IMR-90 (cell line): ENCODE data around the gene PRM2. TPM values are rescaled to one million over a fixed set of nuclear protein-coding genes. Genes with fewer than 3 reads are reported as not detected.

Experiments
- ATAC-seq: fragments of 200-7000 bp; cut with Tn5 transposase; 2 replicates; pipeline ENCODE4 v1.9.1; 2020; ENCODE audit warnings: low read depth, mild to moderate bottlenecking, moderate library complexity
- BruUV-seq: library from RNA; stranded (reverse); fragments of 400-500 nt; replicated peaks from 2 replicates; lab custom pipeline; 2021; lab: Mats Ljungman, UMichigan
- CTCF ChIA-PET: fragments of 300-600 bp; formaldehyde crosslinking; extraction: SDS; loops from one replicate; lab custom pipeline; 2021; ENCODE audit warnings: antibody characterized with exemption; lab: Yijun Ruan, JAX
- POLR2A ChIA-PET: fragments of 300-600 bp; sonication (Branson Sonifier 250); formaldehyde crosslinking; loops from one replicate; lab custom pipeline; 2022; ENCODE audit warnings: antibody characterized with exemption; ENCODE audit not compliant: unreplicated experiment; lab: Charles Lee
- DNase-seq: peaks from one replicate; pipeline ENCODE4 v3.0.0; 2013
- H2AFZ ChIP-seq: replicated peaks from 2 replicates; pipeline ENCODE3; 2013; ENCODE audit warnings: low read length, mild to moderate bottlenecking; ENCODE audit not compliant: poor library complexity
- H2AK5ac ChIP-seq: 2 replicates; pipeline ENCODE4 v1.6.1; 2013; ENCODE audit warnings: low read depth, low read length, inconsistent platforms
- H2AK9ac ChIP-seq: replicated peaks from 2 replicates; pipeline ENCODE3; 2013; ENCODE audit warnings: mild to moderate bottlenecking, low read depth, low read length, moderate library complexity; ENCODE audit not compliant: poor library complexity
- H2BK120ac ChIP-seq: 2 replicates; pipeline ENCODE4 v1.6.1; 2013; ENCODE audit warnings: low read depth, low read length, inconsistent platforms
- H2BK15ac ChIP-seq: 3 replicates; pipeline ENCODE4 v1.6.1; 2013; ENCODE audit warnings: low read depth, low read length, inconsistent platforms
- H2BK20ac ChIP-seq: 2 replicates; pipeline ENCODE4 v1.6.1; 2013; ENCODE audit warnings: low read depth, mild to moderate bottlenecking, inconsistent platforms, low read length, moderate library complexity
- H2BK5ac ChIP-seq: 2 replicates; pipeline ENCODE4 v1.6.1; 2013; ENCODE audit warnings: mild to moderate bottlenecking, low read depth, low read length, inconsistent platforms; ENCODE audit not compliant: poor library complexity, severe bottlenecking
- H3K14ac ChIP-seq: replicated peaks from 2 replicates; pipeline ENCODE4 v1.6.1; 2013; ENCODE audit warnings: low read depth, low read length, inconsistent platforms
- H3K18ac ChIP-seq: 2 replicates; pipeline ENCODE4 v1.6.1; 2013; ENCODE audit warnings: low read depth, low read length, control low read depth
- H3K23ac ChIP-seq: 2 replicates; pipeline ENCODE4 v1.6.1; 2013; ENCODE audit warnings: low read depth, low read length, inconsistent platforms
- H3K27ac ChIP-seq: 2 replicates; pipeline ENCODE4 v1.5.1; 2013; ENCODE audit warnings: mild to moderate bottlenecking, control low read depth, low read length; ENCODE audit not compliant: insufficient read depth
- H3K27me3 ChIP-seq: 2 replicates; pipeline ENCODE4 v1.6.1; 2013; ENCODE audit warnings: low read length; ENCODE audit not compliant: control insufficient read depth, insufficient read depth
- H3K36me3 ChIP-seq: 2 replicates; pipeline ENCODE4 v1.6.1; 2013; ENCODE audit warnings: low read length, mixed read lengths; ENCODE audit not compliant: control insufficient read depth, insufficient read depth
- H3K4ac ChIP-seq: 2 replicates; pipeline ENCODE4 v1.6.1; 2013; ENCODE audit warnings: low read depth, low read length, inconsistent platforms
- H3K4me1 ChIP-seq: 2 replicates; pipeline ENCODE4 v1.6.1; 2013; ENCODE audit warnings: low read length, mixed read lengths; ENCODE audit not compliant: control insufficient read depth, insufficient read depth
- H3K4me2 ChIP-seq: 2 replicates; pipeline ENCODE4 v1.6.1; 2013; ENCODE audit warnings: low read depth, mild to moderate bottlenecking, control low read depth, low read length, moderate library complexity
- H3K4me3 ChIP-seq: 2 replicates; pipeline ENCODE4 v1.5.1; 2013; ENCODE audit warnings: low read depth, mild to moderate bottlenecking, control low read depth, low read length, moderate library complexity; ENCODE audit not compliant: insufficient read depth
- H3K56ac ChIP-seq: 2 replicates; pipeline ENCODE4 v1.6.1; 2013; ENCODE audit warnings: low read length, inconsistent platforms; ENCODE audit not compliant: insufficient read depth; ENCODE audit errors: extremely low read depth
- H3K79me1 ChIP-seq, 2 experiments: 2 replicates each; pipeline ENCODE4 v1.6.1; 2013; ENCODE audit warnings: low read length in 2 of 2, inconsistent platforms in 1 of 2, low read depth in 1 of 2
- H3K9ac ChIP-seq: 2 replicates; pipeline ENCODE4 v1.6.1; 2013; ENCODE audit warnings: low read depth, low read length, control low read depth
- H3K9me1 ChIP-seq: 2 replicates; pipeline ENCODE4 v1.6.1; 2013; ENCODE audit warnings: low read length, inconsistent platforms; ENCODE audit not compliant: insufficient read depth
- H3K9me3 ChIP-seq: 2 replicates; pipeline ENCODE4 v1.6.1; 2013; ENCODE audit warnings: low read length; ENCODE audit not compliant: control insufficient read depth, insufficient read depth
- H4K20me1 ChIP-seq: 2 replicates; pipeline ENCODE4 v1.6.1; 2013; ENCODE audit warnings: low read length, inconsistent platforms; ENCODE audit not compliant: insufficient read depth
- H4K5ac ChIP-seq: 2 replicates; pipeline ENCODE4 v1.6.1; 2013; ENCODE audit warnings: mild to moderate bottlenecking, low read depth, low read length, control low read depth
- H4K8ac ChIP-seq, 2 experiments: 2 replicates each; pipeline ENCODE4 v1.6.1; 2013; ENCODE audit warnings: low read depth in 2 of 2, low read length in 2 of 2, control low read depth in 1 of 2, inconsistent platforms in 1 of 2
- H4K91ac ChIP-seq: 2 replicates; pipeline ENCODE4 v1.6.1; 2013; ENCODE audit warnings: low read depth, low read length, inconsistent platforms; ENCODE audit not compliant: insufficient read depth
- CEBPB ChIP-seq: IDR thresholded peaks from 2 replicates; pipeline ENCODE4 v1.6.1; 2012; ENCODE audit warnings: low read depth, low read length, improper control_type of control experiment
- MAZ ChIP-seq: IDR thresholded peaks from 2 replicates; pipeline ENCODE4 v1.6.1; 2012; ENCODE audit warnings: low read depth, mild to moderate bottlenecking, low read length, improper control_type of control experiment, moderate library complexity, borderline replicate concordance
- MXI1 ChIP-seq: IDR thresholded peaks from 2 replicates; pipeline ENCODE4 v1.6.1; 2012; ENCODE audit warnings: low read depth, mild to moderate bottlenecking, low read length, moderate library complexity, borderline replicate concordance
- POLR2A ChIP-seq: IDR thresholded peaks from 2 replicates; pipeline ENCODE4 v1.6.1; 2012; ENCODE audit warnings: mild to moderate bottlenecking, low read depth, low read length
- WGBS, 2 experiments: methylation state at CpG; one replicate each; pipeline versions ENCODE4 v1.1.5 to v1.1.7; 2013; ENCODE audit warnings: missing lambda C conversion rate in 2 of 2; ENCODE audit not compliant: insufficient read length in 1 of 2; ENCODE audit errors: extremely low coverage in 2 of 2; 5-methylcytosine and 5-hydroxymethylcytosine counted together
- dilution Hi-C: fragments of 300-500 bp; cut with HindIII; formaldehyde crosslinking; loops from one replicate; pipeline ENCODE4 v1.14.3; 2018; ENCODE audit warnings: low sequenced_read_pairs; ENCODE audit not compliant: unreplicated experiment
- in situ Hi-C: fragments of 300-500 bp; cut with MboI; formaldehyde crosslinking; loops from 3 replicates; pipeline ENCODE4 v1.14.3; 2019; ENCODE audit warnings: low sequenced_read_pairs, inconsistent platforms, mixed read lengths
- intact Hi-C: fragments of 100-400 bp; cut with micrococcal nuclease; formaldehyde crosslinking; loops from 2 replicates; pipeline ENCODE4 v1.10.0; 2022
- polyA plus RNA-seq, 3 experiments: library from polyadenylated mRNA; depleted of rRNA; stranded (reverse); fragments of >200 nt; gene quantifications; 2 replicates each; pipeline ENCODE4 v1.2.3, GENCODE V29; 2012; ENCODE audit warnings: low replicate concordance in 1 of 3
- total RNA-seq: library from RNA; depleted of rRNA; stranded (reverse); fragments of >200 nt; gene quantifications from 2 replicates; pipeline ENCODE4 v1.2.3, GENCODE V29; 2012

PRM2 gene
- total and polyA plus RNA-seq, 2 of the 4 experiments (the other 2 are of a cell fraction) = not detected

DNA sequence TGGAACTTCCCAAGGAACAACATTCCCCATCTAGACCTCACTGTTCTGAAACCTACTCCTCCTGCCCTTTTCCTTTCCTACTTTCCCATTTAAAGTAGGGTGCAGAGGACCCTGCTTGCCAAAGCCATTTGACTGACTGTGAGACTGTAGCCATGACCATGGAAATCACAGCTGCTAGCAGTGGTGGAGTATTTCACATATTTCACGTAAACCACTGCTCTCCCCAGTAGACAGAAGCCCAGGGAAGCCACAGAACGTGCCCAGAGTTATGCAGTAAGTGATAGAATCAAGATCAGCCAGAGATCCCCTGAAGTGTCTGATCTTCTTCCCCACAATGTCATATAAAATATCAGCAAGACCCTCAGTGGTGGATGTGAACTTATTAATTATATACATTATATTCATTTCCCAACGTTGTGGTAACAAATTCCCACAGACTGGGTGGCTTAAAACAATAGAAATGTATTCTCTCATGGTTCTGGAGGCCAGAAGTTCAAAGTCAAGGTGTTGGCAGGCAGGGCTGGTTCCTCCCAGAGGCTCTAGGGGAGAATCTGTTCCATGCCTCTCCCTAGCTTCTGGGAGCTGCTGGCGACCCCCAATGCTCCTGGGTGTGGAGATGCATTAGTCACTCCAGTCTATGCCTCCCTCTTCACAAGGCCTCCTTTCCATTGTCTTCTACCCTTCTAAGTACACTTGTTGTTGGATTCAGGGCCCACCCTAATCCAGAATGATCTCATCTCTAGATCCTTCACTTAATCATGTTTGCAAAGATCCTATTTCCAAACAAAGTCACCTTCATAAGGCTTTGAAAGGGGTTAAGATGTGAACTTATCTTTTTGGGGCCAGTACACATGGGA, 25.6 kb upstream of the PRM2 start (continued):
- TF ChIP-seq POLR2A = no peak

DNA sequence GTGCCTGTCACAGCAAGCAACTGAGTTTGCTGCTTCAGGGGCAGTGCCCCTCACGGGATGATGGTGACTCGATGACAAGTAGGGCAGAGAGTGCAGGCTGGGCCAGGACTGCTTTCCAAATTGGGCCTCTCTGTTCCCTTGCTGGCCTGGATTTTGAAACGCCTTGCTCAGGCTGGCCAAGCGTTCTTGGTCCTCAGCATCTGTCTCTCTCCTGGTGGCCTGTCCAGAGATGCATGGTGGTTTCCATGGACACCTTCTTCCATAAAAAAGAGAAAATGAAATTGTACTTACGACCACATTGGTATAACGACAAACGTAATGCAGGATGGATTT, 24.2 kb upstream of the PRM2 start:
- Histone ChIP-seq H3K27ac (no peak overlapping the region), H3K4me2 (no peak overlapping the region), H3K36me3 (no peaks in the 10 kb centered on the region), H4K8ac (no peak overlapping the region), H4K20me1 (no peaks in the 10 kb centered on the region), H3K23ac (no peak overlapping the region), H2AK5ac (no peak overlapping the region), H2BK15ac (no peak overlapping the region), H3K4me3 (no peak overlapping the region), H3K9ac (no peak overlapping the region), H2BK20ac (no peak overlapping the region), H3K18ac (no peak overlapping the region), H3K14ac (no peak overlapping the region), H3K4ac (no peak overlapping the region), H2BK120ac (no peak overlapping the region), H2AK9ac (no peak overlapping the region), H2BK5ac (no peak overlapping the region), H4K91ac (no peak overlapping the region), H2AFZ (no peak overlapping the region), H3K56ac (no peak overlapping the region), H3K9me1 (no peaks in the 10 kb centered on the region), H3K4me1 (peaks cover 10% of the 10 kb centered on the region), H3K79me1 (no peaks in the 10 kb centered on the region), H3K27me3 (no peaks in the 10 kb centered on the region), H4K5ac (no peak overlapping the region), H3K9me3 (no peaks in the 10 kb centered on the region)
- ATAC-seq = no peak
- in situ Hi-C loops (no loop called here), intact Hi-C loops (no loop called here), dilution Hi-C loops (no loop called here)
- 65% methylated on average over 2 of the region's 7 CpGs; no CpG with 5 or more reads in 1 of the 2 experiments for WGBS, 2 experiments
- CTCF ChIA-PET = no interaction called here
- POLR2A ChIA-PET = no interaction called here
- BruUV-seq = no TSS peak
- DNase-seq = no peak
- TF ChIP-seq POLR2A (no peak), MXI1 (no peak), CEBPB (no peak), MAZ (no peak)
